CD1c-positive myeloid dendritic cell (primary cell): ENCODE measurements around the gene DDAH1.
"Not testable (repeated sequence)": the region's sequence is repeated elsewhere in the genome, so short reads cannot be mapped to it uniquely, and the experiment has no call there.

ENCODE experiments used
- DNase-seq: peaks from one replicate; pipeline ENCODE4 v3.0.0-alpha.2; 2016; ENCODE audit errors: extremely low spot score

Gene DDAH1

GRCh38 chr1:85359874-85360721, 104.9 kb downstream of the DDAH1 start:
- no peak for DNase-seq

- DNase-seq: no peak
Observed at GRCh38 chr1:85358702-85359438, 106.1 kb downstream of the DDAH1 start.

- DNase-seq: no peak
Observed at GRCh38 chr1:85357817-85358216, 107.1 kb downstream of the DDAH1 start.

- no peak for DNase-seq
Observed at GRCh38 chr1:85356130-85356529, 108.8 kb downstream of the DDAH1 start.

GRCh38 chr1:85352055-85352454, 112.9 kb downstream of the DDAH1 start:
- DNase-seq: no peak

GRCh38 chr1:85351202-85351828, 113.6 kb downstream of the DDAH1 start:
- DNase-seq: no peak

GRCh38 chr1:85349224-85349623, 115.7 kb downstream of the DDAH1 start:
- DNase-seq: no peak

- no peak for DNase-seq
Observed at GRCh38 chr1:85347908-85348307, 117.1 kb downstream of the DDAH1 start.

- DNase-seq: not testable (repeated sequence)
Observed at GRCh38 chr1:85347275-85347674, 117.7 kb downstream of the DDAH1 start.

- DNase-seq: no peak
Observed at GRCh38 chr1:85344256-85344694, 120.7 kb downstream of the DDAH1 start.

GRCh38 chr1:85343612-85344255, 121.2 kb downstream of the DDAH1 start:
- no peak for DNase-seq

GRCh38 chr1:85343213-85343611, 121.7 kb downstream of the DDAH1 start:
- no peak for DNase-seq

GRCh38 chr1:85342207-85342606, 122.8 kb downstream of the DDAH1 start:
- DNase-seq: no peak

GRCh38 chr1:85340427-85340826, 124.5 kb downstream of the DDAH1 start:
- no peak for DNase-seq

GRCh38 chr1:85339656-85340399, 125.1 kb downstream of the DDAH1 start:
- no peak for DNase-seq

- no peak for DNase-seq
Observed at GRCh38 chr1:85339089-85339488, 125.9 kb downstream of the DDAH1 start.

GRCh38 chr1:85334962-85335361, 130.0 kb downstream of the DDAH1 start:
- DNase-seq: peak; percentile 1

GRCh38 chr1:85333186-85333585, 131.8 kb downstream of the DDAH1 start:
- no peak for DNase-seq

GRCh38 chr1:85332575-85332974, 132.4 kb downstream of the DDAH1 start:
- DNase-seq: no peak

- no peak for DNase-seq
Observed at GRCh38 chr1:85330711-85331290, 134.2 kb downstream of the DDAH1 start.

GRCh38 chr1:85330214-85330631, 134.7 kb downstream of the DDAH1 start:
- DNase-seq: no peak
